OCI-LY7 (cell line): ENCODE measurements around the gene SNX15.

Experiments
- EZH2phosphoT487 ChIP-seq: fragments of 200-600 bp; sonication (generic); IDR thresholded peaks from 2 replicates; pipeline ENCODE4 v1.6.1; 2018; ENCODE audit warnings: low read depth, borderline replicate concordance, mild to moderate bottlenecking, mixed run types, antibody characterized with exemption, low read length, moderate library complexity, mixed read lengths
- TF ChIP-seq, protein P1 (sequence below): fragments of 200-600 bp; sonication (generic); conservative IDR thresholded peaks from 2 replicates; pipeline ENCODE4 v1.5.1; 2014; ENCODE audit warnings: mild to moderate bottlenecking, antibody characterized with exemption, low read length, moderate library complexity, mixed read lengths

DNA sequence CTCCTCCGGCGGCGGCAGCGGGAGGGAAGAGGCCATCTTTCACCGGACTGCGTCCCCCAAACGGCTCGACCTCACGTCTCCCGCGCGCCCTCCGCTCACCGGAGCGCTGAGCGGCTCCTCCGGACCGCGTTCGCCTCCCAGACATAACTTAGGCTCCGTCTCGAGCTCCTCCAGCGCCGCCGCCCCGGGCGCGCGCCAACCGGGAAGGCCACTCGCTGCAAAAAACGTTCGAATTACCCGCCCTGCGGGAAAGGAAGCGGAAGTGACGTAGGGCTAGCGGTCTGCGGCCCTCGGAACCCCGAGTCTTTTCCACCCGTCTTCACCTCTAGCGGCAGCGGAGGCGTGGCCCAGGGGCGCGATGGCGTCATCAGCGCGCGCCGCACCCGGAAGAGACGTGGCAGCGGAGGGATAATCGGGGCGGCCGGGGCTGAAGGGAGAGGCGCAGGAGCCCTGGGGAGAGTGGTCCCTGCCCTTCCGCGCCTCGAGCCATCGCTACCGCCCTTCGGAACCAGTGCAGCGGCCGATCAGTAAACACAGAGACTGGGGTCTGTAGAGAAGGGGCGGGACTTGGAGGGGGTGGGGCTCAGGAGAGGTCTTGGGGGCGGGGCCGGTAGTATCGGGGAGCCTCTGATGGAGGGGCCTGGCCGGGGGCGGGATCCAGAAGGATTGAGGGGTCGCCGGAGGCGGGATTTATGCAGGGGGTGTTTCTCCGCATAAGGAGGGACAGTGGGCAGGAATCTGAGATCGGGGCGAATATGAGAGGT lies 56.8 kb downstream of the SNX15 start, which contains the start of the genes CDCA5 and ZFPL1:
- TF ChIP-seq, protein P1, sequence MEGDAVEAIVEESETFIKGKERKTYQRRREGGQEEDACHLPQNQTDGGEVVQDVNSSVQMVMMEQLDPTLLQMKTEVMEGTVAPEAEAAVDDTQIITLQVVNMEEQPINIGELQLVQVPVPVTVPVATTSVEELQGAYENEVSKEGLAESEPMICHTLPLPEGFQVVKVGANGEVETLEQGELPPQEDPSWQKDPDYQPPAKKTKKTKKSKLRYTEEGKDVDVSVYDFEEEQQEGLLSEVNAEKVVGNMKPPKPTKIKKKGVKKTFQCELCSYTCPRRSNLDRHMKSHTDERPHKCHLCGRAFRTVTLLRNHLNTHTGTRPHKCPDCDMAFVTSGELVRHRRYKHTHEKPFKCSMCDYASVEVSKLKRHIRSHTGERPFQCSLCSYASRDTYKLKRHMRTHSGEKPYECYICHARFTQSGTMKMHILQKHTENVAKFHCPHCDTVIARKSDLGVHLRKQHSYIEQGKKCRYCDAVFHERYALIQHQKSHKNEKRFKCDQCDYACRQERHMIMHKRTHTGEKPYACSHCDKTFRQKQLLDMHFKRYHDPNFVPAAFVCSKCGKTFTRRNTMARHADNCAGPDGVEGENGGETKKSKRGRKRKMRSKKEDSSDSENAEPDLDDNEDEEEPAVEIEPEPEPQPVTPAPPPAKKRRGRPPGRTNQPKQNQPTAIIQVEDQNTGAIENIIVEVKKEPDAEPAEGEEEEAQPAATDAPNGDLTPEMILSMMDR = no peak
- no peak for TF ChIP-seq EZH2phosphoT487
